GM21786 (cell line): Measurements from ENCODE around the gene GPR141.
A peak's percentile ranks its signal among the peaks of the same experiment; 100 is the strongest.
"Not testable (repeated sequence)": the region's sequence is repeated elsewhere in the genome, so short reads cannot be mapped to it uniquely, and the experiment has no call there.

Experiments used
- ATAC-seq: cut with Tn5 transposase; IDR thresholded peaks from one replicate; pipeline ENCODE4 v1.9.1; 2021; ENCODE audit not compliant: unreplicated experiment

Gene GPR141

DNA sequence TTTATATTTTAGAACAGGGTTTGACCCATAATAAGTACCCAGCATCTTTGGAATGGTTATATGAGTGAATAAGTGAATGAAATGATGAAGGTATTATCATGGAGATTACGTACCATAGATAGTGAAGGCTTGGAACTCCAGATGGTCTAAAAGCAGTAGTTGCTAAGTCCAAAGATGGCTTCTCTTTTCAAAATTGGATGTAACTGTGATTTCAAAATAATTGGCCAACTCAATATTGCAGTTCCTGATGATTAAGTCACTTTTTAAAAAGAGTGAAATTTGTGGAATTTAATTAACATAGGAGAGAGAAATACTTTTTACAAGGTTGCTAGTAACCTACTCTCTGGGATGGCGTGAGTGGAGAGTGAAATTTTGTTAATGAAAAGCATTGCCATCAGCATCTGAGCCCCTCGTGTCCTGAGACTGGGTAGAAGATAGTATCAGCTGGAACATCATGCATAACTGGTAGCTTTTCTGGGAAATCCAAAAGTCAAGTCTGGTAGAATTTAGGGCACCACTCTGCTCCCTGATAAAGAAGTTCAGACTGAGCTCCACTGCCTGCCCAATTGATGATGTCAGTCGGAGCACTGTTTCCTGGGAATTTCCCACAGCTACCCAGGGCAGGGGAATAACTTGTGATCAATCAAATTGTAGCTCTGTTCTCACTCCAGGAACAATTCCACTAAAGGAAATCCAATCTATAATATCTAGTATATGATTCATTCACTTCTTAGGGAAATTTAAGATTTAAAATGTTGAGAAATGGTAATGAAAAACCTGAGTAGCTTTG is 3.2 kb downstream of the GPR141 start:
- no peak for ATAC-seq

DNA sequence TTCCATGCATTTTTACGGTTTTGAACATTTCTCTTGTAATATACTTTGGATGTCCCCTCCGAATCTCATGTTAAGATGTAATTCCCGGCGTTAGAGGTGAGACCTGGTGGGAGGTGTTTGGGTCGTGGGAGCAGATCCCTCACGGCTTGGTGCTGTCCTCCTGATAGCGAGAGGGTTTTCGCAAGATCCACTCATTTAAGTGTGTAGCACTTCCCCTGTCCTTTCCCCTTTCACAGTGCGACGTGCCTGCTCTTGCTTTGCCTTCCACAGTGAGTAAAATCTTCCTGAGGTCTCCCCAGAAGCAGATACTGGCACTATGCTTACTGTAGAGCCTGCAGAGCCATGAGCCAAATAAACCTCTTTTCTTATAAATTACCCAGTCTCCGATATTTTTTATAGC is 6.6 kb downstream of the GPR141 start:
- no peak for ATAC-seq

DNA sequence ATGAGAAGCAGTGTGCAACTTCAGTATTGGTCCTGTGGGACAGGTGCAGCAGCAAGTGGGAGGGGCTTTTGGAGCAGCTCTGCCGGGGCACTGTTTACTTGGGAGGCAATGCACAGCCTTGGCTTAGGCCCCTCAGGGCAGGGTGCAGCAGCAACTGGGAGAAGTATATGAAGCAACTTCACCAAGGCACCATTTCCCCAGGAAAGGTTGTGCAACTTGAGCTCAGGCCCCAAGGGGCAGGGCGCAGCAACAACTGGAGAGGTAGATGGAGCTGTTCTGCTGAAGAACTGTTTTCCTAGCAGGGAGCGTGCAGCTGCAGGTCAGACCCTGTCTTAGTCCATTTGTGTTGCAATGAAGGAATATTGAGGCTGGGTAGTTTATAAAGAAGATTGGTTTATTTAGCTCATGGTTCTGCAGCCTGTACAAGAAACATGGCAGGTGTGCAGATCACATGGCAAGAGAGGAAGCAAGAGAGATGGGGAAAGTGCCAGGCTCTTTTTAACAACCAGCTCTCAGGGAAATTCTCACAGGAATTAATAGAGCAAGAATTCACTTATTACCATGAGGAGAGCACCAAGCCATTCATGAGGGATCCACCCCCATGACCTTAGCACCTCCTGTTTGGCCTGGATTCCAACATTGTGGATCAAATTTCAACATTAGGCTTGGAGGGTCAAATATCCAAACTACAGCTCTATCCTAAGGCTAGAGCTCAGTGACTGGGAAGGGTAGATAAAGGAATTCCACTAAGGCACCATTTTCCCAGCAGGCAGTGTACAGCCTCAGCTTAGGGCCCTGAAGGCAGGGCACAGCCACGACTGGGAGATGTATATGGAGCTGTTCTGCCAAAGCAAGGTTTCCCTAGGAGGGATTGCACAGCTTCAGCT is 10.9 kb downstream of the GPR141 start:
- no peak for ATAC-seq

DNA sequence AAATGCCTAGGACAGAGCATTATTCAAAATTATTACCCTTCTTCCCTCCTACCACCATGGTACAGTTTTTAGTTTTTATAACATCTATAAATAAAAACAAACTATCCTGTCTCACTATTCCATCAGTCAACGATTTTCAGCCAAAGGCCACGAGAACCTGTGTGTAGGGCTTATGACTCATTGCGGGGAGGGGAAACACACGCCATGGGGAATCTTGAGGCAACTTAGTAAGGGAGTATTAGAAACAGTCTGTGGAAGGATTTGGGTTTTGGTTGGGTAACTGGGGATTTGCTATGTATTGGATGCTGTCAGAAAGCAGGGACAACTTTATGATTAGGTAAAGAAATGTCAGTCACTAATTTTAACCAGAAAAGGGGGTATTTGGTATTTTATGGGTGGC is 14.7 kb downstream of the GPR141 start:
- no peak for ATAC-seq

DNA sequence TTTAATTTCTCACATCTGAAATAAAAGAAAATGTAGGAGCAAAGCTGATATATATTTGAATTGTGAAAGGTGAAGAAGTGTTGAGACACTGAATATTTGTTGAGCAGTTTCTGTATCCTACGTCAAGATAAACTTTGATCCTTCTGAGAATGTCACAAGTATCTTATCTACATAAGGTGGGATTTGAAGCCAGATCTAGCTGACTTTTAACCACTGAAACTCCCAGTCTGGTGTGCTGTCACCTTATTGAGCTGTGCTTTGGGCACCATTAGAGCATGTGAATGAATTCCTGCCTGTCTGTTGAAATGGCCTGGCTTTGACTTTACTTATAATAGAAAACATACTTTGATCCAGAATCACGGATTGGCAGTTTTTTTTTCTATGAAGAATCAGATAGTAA is 15.2 kb downstream of the GPR141 start:
- ATAC-seq: no peak

DNA sequence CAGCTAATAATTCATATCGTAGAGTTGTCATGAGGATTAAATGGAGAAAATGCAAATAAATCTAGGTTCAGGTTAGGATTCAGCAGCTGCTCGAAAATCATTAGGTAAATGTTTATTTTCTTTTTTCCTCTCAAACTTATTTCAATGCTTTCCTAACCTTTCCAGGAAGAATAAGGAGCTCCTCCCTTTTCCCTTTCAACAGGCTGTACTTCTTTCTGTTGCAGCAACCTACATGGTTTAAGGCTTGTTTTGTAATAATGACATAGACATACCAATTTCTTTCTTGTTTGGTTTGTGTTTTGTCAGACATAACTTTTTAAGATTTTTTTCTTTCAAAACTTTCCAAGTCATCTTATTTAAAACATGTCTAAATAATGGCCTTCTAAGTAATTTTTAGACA is 18.2 kb downstream of the GPR141 start:
- ATAC-seq: no peak

DNA sequence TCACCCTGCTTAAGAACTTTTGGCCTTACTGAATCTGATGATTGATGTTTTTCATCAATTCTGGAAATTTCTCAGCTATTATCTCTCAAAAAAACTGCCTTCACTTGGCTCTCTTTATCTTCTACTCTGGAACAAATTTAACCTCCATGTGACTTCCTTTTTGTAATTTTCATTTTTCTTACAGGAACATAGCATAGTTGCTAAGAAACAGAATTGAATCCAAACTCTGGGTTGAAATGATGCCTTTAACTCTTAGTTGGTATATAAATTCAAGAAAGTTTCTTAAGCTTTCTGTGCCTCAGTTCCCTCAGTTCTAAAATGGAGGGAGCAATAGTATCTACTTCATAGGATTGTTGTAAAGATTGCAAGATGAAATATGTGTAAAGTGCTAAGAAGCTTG is 19.8 kb downstream of the GPR141 start:
- no peak for ATAC-seq

DNA sequence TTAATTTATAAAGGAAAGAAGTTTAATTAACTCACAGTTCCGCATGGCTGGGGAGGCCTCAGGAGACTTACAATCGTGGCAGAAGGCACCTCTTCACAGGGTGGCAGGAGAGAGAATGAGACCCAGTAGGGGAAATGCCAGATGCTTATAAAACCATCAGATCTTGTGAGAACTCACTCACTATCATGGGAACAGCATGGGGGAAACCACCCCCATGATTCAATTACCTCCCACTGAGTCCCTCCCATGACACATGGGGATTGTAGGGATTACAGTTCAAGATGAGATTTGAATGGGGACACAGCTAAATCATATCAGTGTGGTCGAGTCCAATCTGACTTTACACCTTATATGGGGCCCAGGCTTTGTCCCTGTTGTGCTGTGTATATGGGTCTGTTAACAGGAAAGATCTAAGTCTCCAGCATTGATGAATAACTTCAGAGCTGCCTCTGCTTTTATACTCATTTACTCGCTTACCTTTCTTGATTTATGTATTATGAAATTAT is 20.8 kb downstream of the GPR141 start:
- not testable (repeated sequence) for ATAC-seq

DNA sequence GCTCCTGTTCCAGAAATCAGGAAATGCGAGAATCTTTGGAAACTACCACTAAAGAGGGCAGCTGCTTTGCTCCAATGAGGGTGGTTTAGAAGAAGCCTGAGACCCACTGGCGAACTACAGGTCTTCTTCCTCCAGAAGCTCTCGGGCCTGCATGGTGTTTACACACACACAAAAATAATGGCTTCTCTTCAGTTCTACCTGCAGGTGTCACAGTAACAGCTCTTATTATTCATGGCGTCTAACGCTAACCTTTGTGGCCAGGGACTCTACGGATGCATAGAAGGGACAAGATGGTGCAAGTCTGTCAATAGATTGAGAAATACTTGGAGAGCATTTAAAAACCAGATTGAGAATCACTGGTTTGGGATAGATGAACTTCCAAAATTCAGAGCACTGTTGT is 22.4 kb downstream of the GPR141 start:
- no peak for ATAC-seq

DNA sequence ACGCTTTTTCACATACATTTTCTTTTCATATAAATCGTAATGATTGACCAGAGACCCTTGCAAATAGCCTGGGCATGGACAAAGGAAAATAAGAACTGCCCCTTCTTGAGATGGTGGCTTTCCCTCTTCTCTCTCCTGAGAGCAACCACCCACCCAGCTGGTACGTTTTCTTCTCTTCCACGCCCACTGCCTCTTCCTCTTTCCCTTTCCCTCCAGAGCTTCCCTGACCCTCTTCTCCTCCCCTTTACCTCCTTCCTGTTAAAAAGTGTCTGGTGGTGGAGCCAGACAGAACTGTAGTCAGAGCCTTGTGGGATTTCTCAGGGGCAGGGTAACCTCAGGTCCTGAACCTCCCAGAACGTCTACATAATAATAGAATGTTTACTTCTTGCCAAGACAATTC is 23.2 kb downstream of the GPR141 start:
- no peak for ATAC-seq

DNA sequence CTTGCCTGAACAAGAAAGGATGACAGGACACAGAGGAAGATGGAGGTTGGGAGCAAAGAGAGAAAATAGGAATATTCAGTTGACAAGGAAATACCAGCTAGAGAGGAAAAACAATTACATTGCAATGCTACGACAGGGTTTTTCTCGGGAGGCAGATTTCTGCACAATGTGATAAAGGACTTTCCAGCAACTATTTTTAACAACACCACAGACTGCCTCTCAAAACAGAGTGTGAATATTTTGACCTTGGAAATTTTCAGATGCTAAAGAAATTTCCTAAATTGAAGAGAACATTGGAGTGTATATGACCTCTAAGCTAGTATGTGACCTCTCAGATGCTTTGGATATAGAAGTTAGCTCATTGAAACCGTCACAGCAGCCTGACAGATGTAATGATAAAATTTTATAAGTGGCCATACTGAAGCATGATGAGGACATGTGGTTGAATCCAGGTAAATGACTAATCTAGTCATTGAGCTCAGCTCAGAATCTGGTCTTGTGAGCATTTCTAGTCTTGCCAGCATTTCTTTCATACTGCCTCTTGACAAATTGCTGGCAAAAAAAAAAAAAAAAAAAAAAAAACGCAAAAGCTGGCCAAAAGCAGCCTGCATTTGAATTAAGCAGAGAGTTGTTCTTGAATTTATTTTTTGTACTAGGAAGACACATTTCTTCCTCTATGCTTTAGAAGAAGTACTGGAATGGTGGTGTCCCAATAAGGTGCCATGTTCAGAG is 24.4 kb downstream of the GPR141 start:
- ATAC-seq: no peak

DNA sequence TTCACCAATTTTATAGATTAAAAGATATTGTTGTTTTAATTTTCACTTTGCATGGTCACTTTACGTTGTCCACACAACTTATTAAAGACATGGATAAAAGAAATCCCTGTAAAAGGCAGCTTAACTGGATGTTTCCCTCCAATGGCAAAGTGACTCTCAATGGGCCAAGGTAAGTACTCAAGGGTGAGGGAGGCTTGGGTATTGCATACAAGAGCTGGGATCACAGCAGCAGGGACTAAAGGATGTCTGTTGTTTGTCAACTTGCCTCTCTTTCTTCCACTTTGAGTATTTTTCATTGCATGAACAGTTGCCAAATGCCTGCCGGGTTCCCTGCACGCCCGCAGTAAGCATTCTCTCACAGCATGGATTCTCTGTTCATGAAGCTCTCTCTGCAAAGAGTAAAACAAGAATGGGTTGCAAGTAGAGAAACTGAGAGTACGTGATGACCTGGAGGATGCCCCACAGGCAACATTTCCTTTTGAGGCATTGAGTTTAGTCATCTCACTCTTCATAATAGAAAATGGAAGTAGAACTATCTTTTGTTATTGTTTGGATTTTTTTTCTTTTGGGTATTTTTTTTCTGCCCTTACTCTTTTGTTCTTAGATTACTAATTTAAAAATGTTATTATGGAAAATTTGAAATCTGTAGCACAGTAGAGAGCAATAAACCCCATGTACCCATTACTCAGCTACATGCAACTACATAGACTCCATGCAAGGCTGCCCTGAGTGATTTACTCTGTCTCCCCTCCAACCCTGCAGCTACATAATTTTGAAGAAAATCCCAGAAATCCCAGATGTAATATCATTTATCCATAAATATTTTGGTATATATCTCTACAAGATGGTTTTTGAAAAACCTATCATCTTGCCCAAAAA is 26.3 kb downstream of the GPR141 start:
- ATAC-seq: peak; percentile 97

DNA sequence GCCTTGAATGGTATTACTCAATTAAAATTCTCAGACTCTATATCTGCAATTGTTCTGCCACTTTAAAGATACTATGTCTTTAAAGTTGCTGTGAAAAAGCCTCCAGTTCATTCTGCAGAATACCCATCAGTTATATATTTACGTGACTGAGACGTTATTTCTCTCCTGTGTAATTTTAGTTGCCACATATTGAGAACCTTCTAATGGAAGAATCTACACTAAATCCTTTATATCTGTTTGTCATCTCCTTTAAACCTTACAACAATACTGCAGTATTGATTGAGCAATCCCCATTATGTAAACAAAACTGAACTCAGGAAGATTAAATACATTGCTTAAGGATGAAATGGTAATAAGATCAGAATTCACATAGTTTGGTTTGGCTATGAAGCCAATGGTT is 30.0 kb downstream of the GPR141 start:
- no peak for ATAC-seq

DNA sequence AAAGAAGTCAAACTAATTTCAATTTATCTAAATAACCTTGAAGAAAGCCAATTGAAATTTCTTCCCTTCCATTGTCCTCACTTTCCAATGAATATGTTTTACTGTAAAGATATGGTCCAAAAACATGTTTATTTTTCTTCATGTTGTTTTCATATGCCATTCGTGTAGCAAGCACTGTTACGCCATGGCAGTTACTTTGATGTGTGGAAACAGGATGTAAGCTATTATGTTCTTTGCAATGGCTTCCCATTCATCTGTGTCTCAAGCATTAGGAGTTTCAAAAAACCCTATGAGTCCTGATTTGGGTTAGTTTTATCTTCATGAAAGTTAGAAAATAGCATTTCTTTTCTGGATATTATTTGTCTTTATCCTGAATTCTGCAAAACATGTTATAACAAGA is 31.0 kb downstream of the GPR141 start:
- ATAC-seq: no peak

DNA sequence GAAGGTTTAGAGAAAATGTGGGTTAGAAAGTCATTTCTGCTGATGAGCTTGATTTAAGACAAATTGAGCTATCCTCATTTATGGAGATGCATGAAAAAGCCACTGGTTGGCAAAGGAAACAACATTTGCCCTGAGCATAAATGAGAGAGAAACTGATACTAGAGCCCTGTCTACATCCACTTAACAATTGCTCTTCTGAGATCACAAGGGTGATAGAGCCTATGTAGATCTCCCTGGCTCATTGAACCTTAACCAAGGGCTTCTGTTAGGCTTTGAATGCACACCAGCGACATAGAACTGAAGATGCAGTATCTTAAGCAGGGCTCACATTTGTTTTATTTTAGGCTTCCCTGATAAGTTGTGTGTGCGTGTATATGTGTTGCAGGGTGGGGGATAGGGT is 35.0 kb downstream of the GPR141 start:
- peak; percentile 77 for ATAC-seq

DNA sequence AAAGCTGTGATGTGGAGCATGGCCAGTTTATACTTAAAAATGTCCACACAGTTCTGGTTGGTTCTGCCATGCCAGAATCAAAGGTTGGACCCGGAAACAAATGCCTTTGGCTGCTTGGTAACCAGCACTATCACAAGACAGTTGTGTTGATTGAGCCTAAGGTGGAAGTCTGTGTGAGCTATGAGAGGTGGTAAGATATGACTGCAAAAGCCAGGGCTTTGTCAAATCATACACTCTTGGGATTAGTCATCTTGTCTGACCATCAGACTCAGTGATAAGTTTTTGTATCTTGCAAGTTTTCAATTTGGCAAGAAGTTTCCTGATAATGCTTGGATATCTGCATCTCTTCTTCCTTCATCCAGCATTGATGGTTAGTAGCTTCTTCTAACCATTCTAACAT is 35.5 kb downstream of the GPR141 start:
- peak; percentile 74 for ATAC-seq

DNA sequence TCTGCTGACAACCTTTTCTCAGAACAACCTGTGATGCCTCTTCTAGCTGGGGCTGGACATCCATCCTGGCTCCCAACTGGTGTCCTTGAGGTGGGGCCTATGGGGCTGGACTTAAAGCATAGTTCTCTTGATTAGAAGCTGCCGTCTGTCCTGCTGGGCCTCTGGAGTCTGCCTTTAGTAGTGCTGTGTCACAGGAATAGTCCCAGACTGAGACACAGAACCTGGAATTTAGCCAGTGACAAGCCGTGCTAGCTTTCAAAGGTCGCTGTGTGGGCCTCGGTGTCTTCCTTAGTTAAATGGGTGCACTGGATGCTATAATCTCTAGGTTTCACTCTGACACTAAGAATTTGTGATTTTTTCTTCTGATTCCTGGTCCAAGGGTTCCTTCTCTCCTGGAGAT is 41.2 kb downstream of the GPR141 start:
- ATAC-seq: no peak

DNA sequence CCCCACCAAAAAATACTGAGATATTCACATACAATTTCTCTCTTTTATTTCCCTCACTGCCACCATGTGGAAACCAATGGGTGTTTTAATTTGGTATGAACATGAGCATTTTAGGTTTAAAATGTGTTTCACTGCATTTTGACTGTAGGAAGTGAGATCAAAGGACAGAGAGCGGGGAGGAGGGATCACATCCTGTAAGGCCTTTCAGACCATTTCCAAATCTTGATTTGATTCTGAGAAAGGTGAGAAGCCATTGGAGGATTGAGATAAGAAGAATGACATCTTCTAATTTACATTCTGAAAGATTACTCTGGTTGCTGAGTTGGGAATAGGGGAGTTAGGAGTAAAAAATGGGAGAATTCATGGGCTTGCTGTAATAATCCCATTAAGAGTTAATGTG is 42.5 kb downstream of the GPR141 start:
- ATAC-seq: no peak

DNA sequence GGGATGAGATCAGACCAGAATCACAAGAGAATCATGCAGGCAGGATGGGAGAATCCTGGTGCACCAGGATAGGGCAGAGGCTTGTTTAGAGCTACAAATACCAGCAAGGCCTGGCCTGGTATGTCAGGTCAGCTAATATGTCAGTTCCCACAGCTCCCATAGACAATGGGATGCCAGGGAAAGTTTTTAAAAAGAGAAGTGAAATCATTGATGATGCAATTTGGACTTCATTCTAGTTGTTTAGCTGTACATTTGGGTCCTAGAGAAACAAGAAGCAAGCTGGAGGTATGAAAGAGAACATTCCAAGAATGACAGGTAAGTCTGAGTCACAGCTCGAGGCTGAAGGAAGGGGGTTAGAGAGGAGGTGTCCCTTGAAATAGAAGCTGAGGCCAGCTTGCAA is 45.2 kb downstream of the GPR141 start:
- peak; percentile 65 for ATAC-seq

DNA sequence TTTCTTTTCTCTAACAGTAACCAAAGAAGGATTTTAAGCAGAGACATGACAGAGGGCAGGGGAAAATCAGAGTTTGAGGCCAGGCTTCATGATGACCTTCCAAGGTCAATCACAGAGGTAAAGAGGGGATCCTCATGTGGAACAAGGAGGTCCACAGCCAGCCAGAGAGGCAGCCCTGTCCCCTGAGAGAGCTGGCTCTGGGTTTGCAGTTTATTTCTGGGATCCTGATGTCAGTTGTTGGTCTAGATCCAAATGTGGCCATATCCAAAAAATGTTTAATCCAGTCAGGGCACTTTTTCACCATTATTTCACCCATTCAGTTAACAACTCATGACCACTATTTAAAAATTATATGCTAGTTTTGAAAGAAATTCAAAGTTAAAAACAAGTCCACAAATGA is 45.6 kb downstream of the GPR141 start:
- no peak for ATAC-seq
